ENCODE measurements around the gene UST. TPM values are rescaled to one million over a fixed set of nuclear protein-coding genes. Genes with fewer than 3 reads are reported as not detected.

UST gene
- total RNA-seq, 1 experiment from 2014 or later = 10.0 TPM

GRCh38 chr6:148868901-148869300 is 122.1 kb downstream of the UST start:
- Mint-ChIP-seq H3K27me3 (ENCODE audit: insufficient read depth, unreplicated experiment) (no peaks in the 10 kb centered on the region), H3K27ac (ENCODE audit: low read depth, unreplicated experiment) (no peak overlapping the region), H3K4me3 (ENCODE audit: unreplicated experiment) (peak overlapping the region; percentile 16), H3K9me3 (ENCODE audit: unreplicated experiment) (no peaks in the 10 kb centered on the region), H3K4me1 (ENCODE audit: insufficient read depth, unreplicated experiment) (peaks cover 46% of the 10 kb centered on the region), H3K36me3 (ENCODE audit: insufficient read depth, unreplicated experiment) (no peaks in the 10 kb centered on the region)
- ChIA-PET CTCF (no interaction called here), POLR2A (no interaction called here)
- BruUV-seq (replicated peaks) = no TSS peak
- DNase-seq (ENCODE audit: unreplicated experiment) = no peak
- TF ChIP-seq CTCF (IDR thresholded peaks at IDR 0.05; ENCODE audit: unreplicated experiment) = no peak
- intact Hi-C loops (cut with micrococcal nuclease) = loop anchor here (5.0 kb wide), 1 partner anchor 78 kb away; no protein-coding TSS in a partner anchor

- H3K9me3 Mint-ChIP-seq (ENCODE audit: unreplicated experiment) = no peaks in the 10 kb centered on the region
- H3K36me3 Mint-ChIP-seq (ENCODE audit: insufficient read depth, unreplicated experiment) = no peaks in the 10 kb centered on the region
- peaks cover 47% of the 10 kb centered on the region for H3K4me1 Mint-ChIP-seq (ENCODE audit: insufficient read depth, unreplicated experiment)
- DNase-seq (ENCODE audit: unreplicated experiment) = peak; percentile 90
- H3K27ac Mint-ChIP-seq (ENCODE audit: low read depth, unreplicated experiment) = peak overlapping the region; percentile 28
- BruUV-seq (replicated peaks) = no TSS peak
- CTCF ChIA-PET = interaction anchor here (0.5 kb wide), 1 partner anchor 157 kb away, joined by 3 read pairs; no protein-coding TSS in a partner anchor
- intact Hi-C loops (cut with micrococcal nuclease) = loop anchor here (5.0 kb wide), 1 partner anchor 78 kb away; no protein-coding TSS in a partner anchor
- H3K27me3 Mint-ChIP-seq (ENCODE audit: insufficient read depth, unreplicated experiment) = no peaks in the 10 kb centered on the region
- H3K4me3 Mint-ChIP-seq (ENCODE audit: unreplicated experiment) = no peak overlapping the region
- no peak for TF ChIP-seq CTCF (IDR thresholded peaks at IDR 0.05; ENCODE audit: unreplicated experiment)
- POLR2A ChIA-PET = interaction anchor here (0.7 to 1.3 kb wide), 2 partner anchors 13 to 68 kb away, joined by 3 to 4 read pairs; no protein-coding TSS in a partner anchor
Measured at GRCh38 chr6:148869585-148869984, 122.8 kb downstream of the UST start.

- POLR2A ChIA-PET = interaction anchor here (0.5 kb wide), 1 partner anchor 38 kb away, joined by 3 read pairs; no protein-coding TSS in a partner anchor
- CTCF ChIA-PET = interaction anchor here (0.5 to 1.0 kb wide), 5 partner anchors 16 to 295 kb away, joined by 3 to 5 read pairs (median 3); no protein-coding TSS in a partner anchor
- Mint-ChIP-seq H3K27me3 (ENCODE audit: insufficient read depth, unreplicated experiment) (no peaks in the 10 kb centered on the region), H3K4me3 (ENCODE audit: unreplicated experiment) (no peak overlapping the region), H3K9me3 (ENCODE audit: unreplicated experiment) (no peaks in the 10 kb centered on the region), H3K4me1 (ENCODE audit: insufficient read depth, unreplicated experiment) (peaks cover 44% of the 10 kb centered on the region), H3K36me3 (ENCODE audit: insufficient read depth, unreplicated experiment) (no peaks in the 10 kb centered on the region), H3K27ac (ENCODE audit: low read depth, unreplicated experiment) (no peak overlapping the region)
- no TSS peak for BruUV-seq (replicated peaks)
- DNase-seq (ENCODE audit: unreplicated experiment) = no peak
- intact Hi-C loops (cut with micrococcal nuclease) = no loop called here
- no peak for TF ChIP-seq CTCF (IDR thresholded peaks at IDR 0.05; ENCODE audit: unreplicated experiment)
Measured at GRCh38 chr6:148873154-148873553, 126.3 kb downstream of the UST start.

- no peak for TF ChIP-seq CTCF (IDR thresholded peaks at IDR 0.05; ENCODE audit: unreplicated experiment)
Measured at GRCh38 chr6:148873868-148874267, 127.0 kb downstream of the UST start.

More at GRCh38 chr6:148873868-148874267, 127.0 kb downstream of the UST start:
- BruUV-seq (replicated peaks) = no TSS peak
- CTCF ChIA-PET = interaction anchor here (0.6 kb wide), 1 partner anchor 73 kb away, joined by 3 read pairs; no protein-coding TSS in a partner anchor
- H3K4me1 Mint-ChIP-seq (ENCODE audit: insufficient read depth, unreplicated experiment) = peaks cover 37% of the 10 kb centered on the region
- H3K9me3 Mint-ChIP-seq (ENCODE audit: unreplicated experiment) = no peaks in the 10 kb centered on the region
- POLR2A ChIA-PET = interaction anchor here (0.5 to 0.8 kb wide), 2 partner anchors 13 to 37 kb away, joined by 3 read pairs; no protein-coding TSS in a partner anchor
- no peak overlapping the region for H3K27ac Mint-ChIP-seq (ENCODE audit: low read depth, unreplicated experiment)
- H3K27me3 Mint-ChIP-seq (ENCODE audit: insufficient read depth, unreplicated experiment) = no peaks in the 10 kb centered on the region
- no peak overlapping the region for H3K4me3 Mint-ChIP-seq (ENCODE audit: unreplicated experiment)
- no peak for DNase-seq (ENCODE audit: unreplicated experiment)
- no peaks in the 10 kb centered on the region for H3K36me3 Mint-ChIP-seq (ENCODE audit: insufficient read depth, unreplicated experiment)
- intact Hi-C loops (cut with micrococcal nuclease) = no loop called here

Data from MCF 10A (cell line).